ENCODE data around the gene PIEZO2.

- TF ChIP-seq CTCF (IDR thresholded peaks at IDR 0.05): no peak
- no peak for TF ChIP-seq REST (IDR thresholded peaks at IDR 0.05; ENCODE audit: insufficient read depth in 1 of 2, low read depth in 2 of 2, low read length in 1 of 2)
- no peak for TF ChIP-seq POLR2AphosphoS5 (IDR thresholded peaks at IDR 0.05; ENCODE audit: low read depth, low read length)
- no peak for TF ChIP-seq SIN3A (IDR thresholded peaks at IDR 0.05; ENCODE audit: borderline replicate concordance, insufficient read depth, low read depth, low read length)
- TF ChIP-seq TCF7L2 (IDR thresholded peaks at IDR 0.05; ENCODE audit: low read depth, low read length): no peak
Observed at GRCh38 chr18:11055721-11056120, 93.6 kb downstream of the PIEZO2 start.

Measured in Panc1 (cell line).